HG03442 (cell line): ENCODE data around the gene CD302.
"Not testable (repeated sequence)": the region's sequence is repeated elsewhere in the genome, so short reads cannot be mapped to it uniquely, and the experiment has no call there.

Experiments used
- ATAC-seq: cut with Tn5 transposase; IDR thresholded peaks from one replicate; pipeline ENCODE4 v1.9.1; 2021; ENCODE audit warnings: mild to moderate bottlenecking, moderate library complexity; ENCODE audit not compliant: unreplicated experiment

The CD302 gene, protein sequence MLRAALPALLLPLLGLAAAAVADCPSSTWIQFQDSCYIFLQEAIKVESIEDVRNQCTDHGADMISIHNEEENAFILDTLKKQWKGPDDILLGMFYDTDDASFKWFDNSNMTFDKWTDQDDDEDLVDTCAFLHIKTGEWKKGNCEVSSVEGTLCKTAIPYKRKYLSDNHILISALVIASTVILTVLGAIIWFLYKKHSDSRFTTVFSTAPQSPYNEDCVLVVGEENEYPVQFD

DNA sequence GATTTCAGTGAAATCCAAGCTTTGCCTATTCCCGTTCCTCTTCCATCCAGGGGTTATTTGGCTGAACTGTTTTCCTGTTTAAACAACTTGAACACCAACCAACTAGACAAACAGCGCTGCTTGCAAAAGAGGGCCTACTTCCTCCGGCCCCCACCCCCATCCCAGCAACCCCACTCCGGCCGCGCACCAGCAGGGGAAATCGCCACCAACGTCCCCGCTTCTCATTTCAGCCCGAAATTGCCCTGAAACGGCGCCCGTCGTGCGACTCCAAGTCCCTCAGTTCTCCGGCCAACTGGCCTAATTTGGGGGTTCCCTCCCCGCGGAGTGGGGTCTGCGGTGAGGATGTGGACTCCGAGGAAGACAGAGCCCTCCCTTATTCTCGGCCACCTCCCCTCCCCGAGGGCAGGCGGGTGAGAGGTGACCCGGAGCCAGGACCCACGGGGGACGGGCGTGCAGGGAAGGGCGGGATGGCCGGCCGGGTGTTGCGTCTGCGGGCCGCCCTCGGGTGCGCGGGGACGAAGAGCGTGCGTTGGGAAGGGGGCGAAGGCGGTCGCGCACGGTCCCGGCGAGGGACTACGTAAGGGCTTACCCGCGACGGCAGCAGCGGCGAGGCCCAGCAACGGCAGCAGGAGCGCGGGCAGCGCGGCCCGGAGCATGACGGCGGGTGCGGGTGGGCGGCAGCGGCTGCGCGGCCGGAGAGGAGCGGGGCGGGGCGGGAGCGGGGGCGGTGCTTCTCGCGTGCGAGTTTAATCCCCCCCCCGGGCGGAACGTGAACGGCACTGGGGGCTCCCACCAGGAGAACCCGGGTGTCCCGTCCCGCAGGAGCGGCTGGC, at the start of gene CD302:
Gene CD302, minus strand, starts transcription at position 666 of the 833 bp plus-strand sequence. Its CDS starts 10 bp downstream, at position 656.
- peak; percentile 63 for ATAC-seq

DNA sequence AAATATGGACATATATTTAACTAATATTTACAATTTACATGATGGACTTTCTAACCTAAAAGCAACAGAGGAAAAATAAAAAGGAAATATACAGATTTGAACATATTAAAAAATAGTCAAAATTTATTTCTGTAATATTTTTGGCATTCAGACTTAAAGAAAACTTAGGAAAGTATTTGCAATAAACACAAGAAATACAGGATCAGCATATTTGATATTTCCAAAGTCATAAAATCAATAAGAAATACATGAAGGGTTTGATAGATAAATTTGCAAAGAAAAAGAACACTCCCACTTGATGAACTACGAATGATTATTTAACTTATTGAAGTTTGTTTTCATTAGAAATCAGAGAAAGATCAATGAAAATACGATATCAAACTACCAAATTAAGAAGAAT, 48.6 kb upstream of the CD302 start:
- no peak for ATAC-seq

GRCh38 chr2:159840616-159841015, 42.6 kb upstream of the CD302 start:
- ATAC-seq: no peak

DNA sequence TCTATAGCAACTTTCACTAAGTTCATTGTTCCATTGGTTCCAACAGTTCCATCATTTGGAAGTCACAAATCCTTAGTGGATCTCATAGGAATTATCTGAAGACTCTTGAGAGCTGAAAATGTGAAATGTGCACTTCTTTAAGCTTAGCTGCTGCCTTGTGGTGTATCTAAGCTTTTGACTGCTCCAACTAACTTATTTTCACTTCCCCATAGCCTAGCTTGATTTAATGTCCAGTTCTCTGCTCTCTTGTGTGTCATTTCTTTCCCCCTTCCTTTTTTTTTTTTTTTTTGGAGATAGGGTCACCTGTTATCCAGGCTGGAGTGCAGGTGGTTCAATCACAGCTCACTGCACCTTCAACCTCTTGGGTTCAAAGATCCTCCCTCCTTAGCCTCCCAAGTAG, 34.9 kb upstream of the CD302 start:
- ATAC-seq: no peak

- ATAC-seq: no peak
These were observed 34.0 kb upstream of the CD302 start for GRCh38 chr2:159832026-159832425.

- no peak for ATAC-seq
These were observed 31.4 kb upstream of the CD302 start for GRCh38 chr2:159829376-159829775.

GRCh38 chr2:159828738-159829137, 30.7 kb upstream of the CD302 start:
- no peak for ATAC-seq

- ATAC-seq: not testable (repeated sequence)
These were observed 24.4 kb upstream of the CD302 start for GRCh38 chr2:159822478-159822833.

DNA sequence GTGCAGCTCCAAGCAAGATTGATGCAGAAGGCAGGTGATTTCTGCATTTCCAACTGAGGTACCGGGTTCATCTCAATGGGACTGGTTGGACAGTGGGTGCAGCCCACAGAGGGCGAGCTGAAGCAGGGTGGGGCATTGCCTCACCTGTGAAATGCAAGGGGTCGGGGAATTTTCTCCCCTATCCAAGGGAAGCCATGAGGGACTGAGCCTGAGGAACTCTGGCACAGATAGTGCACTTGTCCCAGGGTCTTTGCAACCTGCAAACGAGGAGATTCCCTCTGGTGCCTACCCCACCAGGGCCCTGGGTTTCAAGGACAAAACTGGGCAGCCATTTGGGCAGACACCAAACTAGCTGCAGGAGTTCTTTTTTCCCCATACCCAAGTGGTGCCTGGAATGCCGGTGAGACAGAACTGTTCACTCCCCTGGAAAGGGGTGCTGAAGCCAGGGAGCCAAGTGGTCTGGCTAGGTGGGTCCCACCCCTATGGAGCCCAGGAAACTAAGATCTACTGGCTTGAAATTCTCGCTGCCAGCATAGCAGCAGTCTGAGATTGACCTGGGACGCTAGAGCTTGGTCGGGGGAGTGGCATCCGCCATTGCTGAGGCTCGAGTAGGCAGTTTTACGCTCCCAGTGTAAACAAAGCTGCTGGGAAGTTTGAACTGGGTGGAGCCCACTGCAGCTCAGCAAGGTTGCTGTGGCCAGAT, 23.9 kb upstream of the CD302 start:
- not testable (repeated sequence) for ATAC-seq

GRCh38 chr2:159818940-159819339, 20.9 kb upstream of the CD302 start:
- no peak for ATAC-seq

DNA sequence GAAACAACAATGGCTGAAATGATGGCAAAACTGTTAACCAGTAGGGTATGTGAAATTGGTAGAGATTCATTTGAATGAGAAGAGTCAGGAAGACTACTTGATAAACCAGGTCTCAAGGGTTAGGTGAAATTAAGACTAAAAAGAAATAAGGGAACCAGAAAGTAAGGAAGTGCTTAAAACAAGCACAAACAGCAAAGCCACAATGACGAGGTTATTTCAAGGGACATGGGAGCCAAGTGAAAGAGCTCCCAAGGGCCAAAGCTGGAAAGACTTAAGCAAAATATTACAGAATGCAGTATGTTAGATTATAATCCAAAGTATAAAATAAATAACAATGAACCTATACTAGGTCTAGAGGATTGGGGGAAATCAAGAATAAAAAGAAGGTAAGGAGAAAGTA, 19.3 kb upstream of the CD302 start:
- ATAC-seq: no peak

DNA sequence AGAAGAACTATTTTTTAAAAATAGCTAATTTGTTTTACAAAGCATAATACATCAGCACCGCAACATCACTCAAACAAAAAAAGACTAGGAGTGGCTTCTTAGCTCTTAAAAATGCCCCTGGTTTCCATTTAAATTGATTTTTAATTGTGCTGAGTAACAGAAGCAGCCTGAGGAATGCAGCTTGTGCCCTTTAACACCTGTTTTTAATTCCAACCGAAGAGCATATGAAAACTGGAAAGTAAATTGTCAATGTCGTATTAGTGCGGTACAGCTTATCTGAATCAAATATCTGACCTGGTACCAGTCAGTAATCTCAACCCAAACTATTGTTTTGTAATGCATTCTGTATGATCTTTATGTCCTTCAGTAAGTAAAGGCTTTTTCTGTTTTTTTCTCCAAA, 13.2 kb upstream of the CD302 start:
- no peak for ATAC-seq

DNA sequence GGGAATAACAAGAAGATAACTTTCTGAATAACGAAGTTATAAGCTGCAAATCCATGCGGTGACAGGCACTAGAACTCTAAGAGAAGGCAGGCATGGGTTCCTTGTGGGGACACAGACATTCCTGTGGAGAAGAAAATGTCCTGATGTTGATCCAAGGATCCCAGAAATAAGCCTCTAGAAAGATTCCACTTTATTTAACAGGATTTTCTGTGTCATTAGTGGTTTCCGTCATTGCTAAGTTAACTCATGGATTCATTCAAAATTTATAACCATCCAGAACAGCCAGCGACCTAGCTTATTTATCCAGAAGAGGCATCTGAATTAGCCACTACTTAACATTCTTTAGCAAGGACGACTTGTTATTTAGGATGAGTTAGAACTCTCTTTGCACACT, 10.0 kb upstream of the CD302 start:
- no peak for ATAC-seq

DNA sequence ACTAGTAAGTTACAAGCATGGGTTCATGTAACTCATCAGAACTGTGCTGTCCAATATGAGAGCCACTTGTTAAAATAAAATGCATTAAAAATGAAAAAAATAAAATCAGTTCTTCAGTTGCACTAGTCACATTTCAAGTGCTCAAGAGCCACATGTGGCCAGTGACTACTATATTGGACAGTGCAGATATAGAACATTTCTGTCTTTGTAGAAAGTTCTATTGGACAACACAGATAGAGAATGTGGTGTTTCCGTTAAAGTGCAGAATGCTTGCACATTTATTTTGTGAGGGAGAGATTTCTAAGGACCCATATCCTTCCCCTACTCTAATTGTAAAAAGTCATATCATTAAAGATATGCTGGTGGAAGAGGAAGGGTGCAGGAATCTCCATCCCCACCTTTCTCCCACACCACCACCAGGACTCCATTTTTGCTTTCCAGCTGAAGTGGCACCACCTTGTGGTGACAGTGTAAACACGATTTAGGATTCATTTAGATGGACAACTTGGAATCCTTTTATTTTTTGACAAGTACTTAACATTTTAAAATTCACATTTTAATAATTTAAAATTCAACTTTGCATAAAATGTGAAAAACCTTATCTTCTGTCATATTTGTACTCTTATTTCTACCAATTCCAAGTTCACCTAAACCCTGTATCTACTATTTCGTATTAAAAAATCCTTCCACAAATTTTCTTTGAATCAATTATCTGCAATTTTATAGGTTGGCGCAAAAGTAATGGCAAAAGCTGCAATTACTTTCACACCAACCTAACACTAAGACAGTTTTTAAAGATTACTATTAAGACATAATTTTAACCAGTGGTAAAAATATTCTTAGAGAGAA, 9.4 kb upstream of the CD302 start:
- no peak for ATAC-seq

DNA sequence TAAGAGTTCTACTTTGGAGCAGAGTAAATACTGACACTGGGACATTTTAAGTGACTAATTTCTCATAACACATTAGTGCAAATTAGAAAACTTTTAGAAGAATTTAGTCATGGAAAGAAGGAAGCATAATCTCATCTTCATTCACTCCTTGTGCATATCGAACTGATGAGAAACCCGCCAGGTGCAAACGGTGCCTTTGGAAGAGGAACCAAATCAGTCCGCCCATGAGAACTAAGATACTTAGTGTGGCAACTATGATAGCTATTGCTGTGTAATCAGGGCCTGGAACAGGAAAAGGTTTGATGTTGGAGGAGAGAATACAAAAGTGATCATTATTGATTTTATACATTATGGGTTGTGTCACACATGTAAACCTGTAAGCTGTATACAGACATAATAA, 6.9 kb upstream of the CD302 start:
- no peak for ATAC-seq

GRCh38 chr2:159803235-159803962, 5.4 kb upstream of the CD302 start:
- ATAC-seq: no peak

DNA sequence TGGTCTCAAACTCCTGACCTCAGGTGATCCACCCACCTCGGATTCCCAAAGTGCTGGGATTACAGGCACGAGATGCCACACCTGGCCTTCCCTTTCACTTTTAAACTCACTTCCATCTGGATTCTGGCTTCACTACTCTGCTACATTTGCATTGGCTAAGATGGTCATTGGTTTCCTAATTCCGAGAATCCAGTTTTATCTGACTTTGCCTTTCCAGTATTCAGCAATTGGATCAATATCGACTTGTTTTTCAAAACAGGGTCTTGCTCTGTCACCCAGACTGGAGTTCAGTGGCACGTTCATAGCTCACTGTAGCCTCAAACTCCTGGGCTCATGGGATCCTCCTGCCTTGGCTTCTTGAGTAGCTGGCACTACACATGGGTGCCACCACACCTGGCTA, 4.7 kb upstream of the CD302 start:
- no peak for ATAC-seq

DNA sequence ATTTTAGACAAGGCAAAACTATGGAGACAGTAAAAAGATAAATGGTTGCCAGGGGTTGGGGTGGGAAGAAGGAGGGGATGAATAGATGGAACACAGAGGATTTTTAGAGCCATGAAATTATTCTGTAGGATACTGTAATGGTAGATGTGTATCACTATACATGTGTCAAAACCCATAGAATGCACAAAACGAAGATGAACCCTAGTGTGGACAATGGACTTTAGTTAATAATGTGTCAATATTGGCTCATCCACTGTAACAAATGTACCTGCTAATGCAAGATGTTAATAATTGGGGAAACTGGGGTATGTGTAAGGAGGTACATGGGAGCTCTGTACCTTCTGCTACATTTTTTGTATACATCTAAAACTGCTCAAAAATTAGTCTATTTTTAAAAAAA, 1.8 kb upstream of the CD302 start:
- no peak for ATAC-seq

DNA sequence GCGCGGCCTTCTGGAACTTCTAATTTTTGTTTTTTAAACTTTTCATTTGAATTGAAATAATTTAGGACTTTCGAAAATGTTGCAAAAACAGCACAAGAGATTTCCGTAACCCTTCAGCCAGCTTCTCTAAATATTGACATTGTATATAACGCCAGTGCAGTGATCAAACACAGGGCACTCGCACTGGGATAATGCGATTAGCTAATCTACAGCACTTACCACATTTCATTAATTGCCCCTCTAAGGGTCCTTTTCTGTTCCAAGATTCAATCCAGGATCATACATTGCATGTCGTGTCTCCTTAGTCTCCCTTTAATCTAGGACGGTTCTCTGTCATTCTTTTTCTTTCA, 343 bp upstream of the CD302 start:
- ATAC-seq: peak; percentile 3

DNA sequence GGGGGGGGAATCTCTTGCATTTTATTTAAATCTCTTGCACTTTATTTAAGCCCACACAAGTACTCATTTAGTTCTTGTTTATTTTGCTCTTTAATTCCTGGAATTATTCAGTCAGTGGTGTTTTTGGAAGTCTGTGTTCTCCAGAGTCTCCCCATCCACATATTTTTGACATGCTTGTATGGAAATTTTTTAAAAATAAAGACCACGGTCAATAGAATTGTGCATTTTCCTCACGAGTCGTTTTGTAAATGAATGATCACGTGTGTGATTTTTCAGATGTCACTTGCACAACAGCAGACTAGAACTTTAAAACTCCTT, 824 bp downstream of the CD302 start:
- ATAC-seq: no peak
